CD4-positive, alpha-beta T cell treated with Interleukin-4 for 1 hour (primary cell): Measurements from ENCODE around the gene CCDC157.
"Not testable (repeated sequence)": the region's sequence is repeated elsewhere in the genome, so short reads cannot be mapped to it uniquely, and the experiment has no call there.

ENCODE experiments used
- DNase-seq, 2 donors: peaks; one replicate each; pipeline ENCODE4 v3.0.0-alpha.2; 2020 to 2022

Gene CCDC157

GRCh38 chr22:30326255-30326705, 30.5 kb upstream of the CCDC157 start:
- peak in 1 of 2 donors; percentile 37 for DNase-seq

- peak; percentile 94 to 95 for DNase-seq
Observed at GRCh38 chr22:30326706-30327362, 30.0 kb upstream of the CCDC157 start, which contains the start of gene TBC1D10A. Gene TBC1D10A, minus strand, starts transcription at chr22:30326941. Its CDS starts 60 bp downstream, at chr22:30326881.

GRCh38 chr22:30327864-30328345, 28.9 kb upstream of the CCDC157 start:
- no peak for DNase-seq

GRCh38 chr22:30328466-30329049, 28.2 kb upstream of the CCDC157 start:
- no peak for DNase-seq

- no peak for DNase-seq
Observed at GRCh38 chr22:30332551-30332950, 24.3 kb upstream of the CCDC157 start.

GRCh38 chr22:30332994-30333706, 23.7 kb upstream of the CCDC157 start:
- no peak for DNase-seq

GRCh38 chr22:30333707-30334087, 23.1 kb upstream of the CCDC157 start:
- DNase-seq, result no peak

- DNase-seq, result no peak
Observed at GRCh38 chr22:30334646-30335045, 22.2 kb upstream of the CCDC157 start.

- no peak for DNase-seq
Observed at GRCh38 chr22:30335236-30335635, 21.6 kb upstream of the CCDC157 start.

GRCh38 chr22:30336752-30337460, 19.9 kb upstream of the CCDC157 start:
- DNase-seq, result no peak

GRCh38 chr22:30337461-30337778, 19.4 kb upstream of the CCDC157 start:
- no peak for DNase-seq

GRCh38 chr22:30338341-30338740, 18.5 kb upstream of the CCDC157 start:
- not testable (repeated sequence) for DNase-seq

- DNase-seq, result no peak
Observed at GRCh38 chr22:30338802-30339201, 18.0 kb upstream of the CCDC157 start.

- no peak for DNase-seq
Observed at GRCh38 chr22:30340911-30341685, 15.7 kb upstream of the CCDC157 start.

GRCh38 chr22:30344447-30345200, 12.2 kb upstream of the CCDC157 start:
- peak in 1 of 2 donors; percentile 31 for DNase-seq

- no peak for DNase-seq
Observed at GRCh38 chr22:30347255-30347892, 9.4 kb upstream of the CCDC157 start.

GRCh38 chr22:30348404-30348803, 8.4 kb upstream of the CCDC157 start:
- DNase-seq, result no peak

GRCh38 chr22:30348809-30349208, 8.0 kb upstream of the CCDC157 start:
- no peak for DNase-seq

GRCh38 chr22:30351226-30351625, 5.6 kb upstream of the CCDC157 start:
- no peak for DNase-seq

GRCh38 chr22:30354644-30355043, 2.2 kb upstream of the CCDC157 start:
- DNase-seq, result no peak

- no peak for DNase-seq
Observed at GRCh38 chr22:30357236-30357570, 396 bp downstream of the CCDC157 start.
